Measurements from ENCODE around the gene ECSIT.
"Not testable (repeated sequence)": the region's sequence is repeated elsewhere in the genome, so short reads cannot be mapped to it uniquely, and the experiment has no call there.

Gene ECSIT

DNA sequence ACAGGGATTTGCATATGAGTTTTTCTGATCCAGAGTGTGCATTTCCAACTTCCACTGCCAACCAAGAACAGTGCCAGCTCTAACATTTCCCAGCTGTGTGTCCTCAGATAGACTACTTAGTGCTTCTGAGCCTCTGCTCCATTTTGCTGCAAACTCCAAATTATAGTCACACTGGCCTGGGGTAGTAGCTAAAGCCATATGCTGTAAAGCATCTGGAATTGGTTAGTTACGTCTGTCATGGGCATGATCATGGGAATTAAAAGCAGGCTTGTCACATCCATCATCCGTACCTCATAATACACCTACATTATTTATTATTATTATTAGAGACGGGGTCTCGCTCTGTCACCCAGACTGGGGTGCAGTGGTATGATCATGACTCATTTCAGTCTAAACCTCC is 55.2 kb downstream of the ECSIT start:
- no peak for DNase-seq

DNA sequence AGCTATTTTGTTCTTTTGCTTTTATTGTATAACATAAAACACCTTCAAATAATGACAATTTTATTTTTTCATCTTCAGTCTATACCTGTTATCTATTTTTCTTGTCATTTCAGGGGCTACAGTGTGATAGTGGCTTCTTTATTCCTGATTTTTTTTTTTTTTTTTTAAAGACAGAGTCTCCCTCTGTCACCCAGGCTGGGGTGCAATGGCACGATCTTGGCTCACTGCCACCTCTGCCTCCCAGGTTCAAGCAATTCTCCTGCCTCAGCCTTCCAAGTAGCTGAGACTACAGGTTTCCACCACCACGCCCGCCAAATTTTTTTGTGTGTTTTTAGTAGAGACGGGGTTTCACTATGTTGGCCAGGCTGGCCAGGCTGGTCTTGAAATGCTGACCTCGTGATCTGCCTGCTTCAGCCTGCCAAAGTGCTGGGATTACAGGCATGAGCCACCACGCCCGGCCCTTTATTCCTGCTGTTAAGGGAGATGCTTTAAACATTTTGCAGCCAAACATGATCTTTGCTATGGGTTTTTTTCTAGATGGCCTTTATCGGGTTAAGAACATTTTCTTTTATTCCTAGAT is 60.6 kb downstream of the ECSIT start:
- DNase-seq: not testable (repeated sequence)

DNA sequence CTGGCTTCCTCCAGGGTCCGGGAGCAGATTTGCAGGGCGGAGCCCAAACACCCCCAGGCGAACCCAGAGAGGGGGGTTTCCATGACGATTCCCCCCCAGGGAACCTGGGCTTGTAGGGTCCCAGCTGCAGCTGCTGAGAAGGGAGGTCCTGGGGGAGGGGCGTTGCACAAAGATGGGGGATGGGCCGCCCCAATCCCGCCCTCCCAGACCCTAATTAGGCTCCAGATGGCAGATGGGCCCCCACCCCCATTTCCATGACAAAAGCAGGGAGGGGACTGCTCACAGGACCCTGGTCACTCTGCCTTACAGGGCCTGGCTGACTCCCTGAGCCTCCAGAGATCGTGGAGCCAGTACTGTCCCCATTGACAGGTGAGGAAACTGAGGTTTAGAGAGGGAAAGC is 63.3 kb downstream of the ECSIT start:
- no peak for DNase-seq

DNA sequence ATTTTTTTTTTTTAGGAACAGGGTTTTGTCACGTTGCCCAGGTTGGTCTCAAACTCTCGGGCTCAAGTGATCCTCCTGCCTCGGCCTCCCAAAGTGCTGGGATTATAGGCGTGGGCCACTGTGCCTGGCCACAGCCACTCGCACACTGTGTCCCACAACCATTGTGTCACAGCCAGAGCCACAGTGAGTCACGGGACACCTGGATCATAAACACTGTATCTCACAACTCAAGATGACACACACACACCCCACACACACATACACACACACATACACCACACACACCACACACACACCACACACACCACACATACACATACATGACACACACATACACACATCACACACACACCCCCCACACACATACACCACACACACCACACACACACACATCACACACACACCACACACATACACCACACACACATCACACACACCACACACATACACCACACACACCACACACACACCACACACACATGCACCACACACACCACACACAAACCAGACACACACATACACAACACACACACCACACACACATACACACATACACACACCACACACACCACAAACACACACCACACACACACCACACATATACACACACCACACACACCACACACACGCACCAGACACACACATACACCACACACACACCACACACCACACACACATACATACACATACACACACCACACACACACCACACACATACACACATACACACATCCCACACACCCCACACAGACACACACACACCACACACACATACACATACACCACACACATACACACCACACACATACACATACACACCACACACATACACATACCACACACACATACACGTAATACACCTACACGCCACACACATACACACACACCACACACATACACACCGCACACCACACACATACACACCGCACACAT is 64.3 kb downstream of the ECSIT start:
- DNase-seq: no peak

DNA sequence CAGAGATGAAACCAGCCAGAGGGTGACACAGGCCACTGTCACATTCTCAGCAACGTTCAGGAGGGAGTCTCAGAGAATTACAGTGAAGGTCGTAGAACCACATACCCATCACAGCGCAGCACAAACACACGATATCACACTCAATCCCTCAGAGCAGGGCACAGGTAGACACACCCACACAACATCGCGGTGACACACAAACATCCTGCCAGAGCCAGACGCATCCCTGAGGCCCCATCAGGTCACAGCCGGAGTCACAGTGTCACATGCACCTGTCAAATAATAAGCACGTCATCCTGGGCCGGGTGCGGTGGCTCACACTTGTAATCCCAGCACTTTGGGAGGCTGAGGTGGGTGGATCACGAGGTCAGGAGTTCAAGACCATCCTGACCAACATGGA is 65.5 kb downstream of the ECSIT start:
- no peak for DNase-seq

DNA sequence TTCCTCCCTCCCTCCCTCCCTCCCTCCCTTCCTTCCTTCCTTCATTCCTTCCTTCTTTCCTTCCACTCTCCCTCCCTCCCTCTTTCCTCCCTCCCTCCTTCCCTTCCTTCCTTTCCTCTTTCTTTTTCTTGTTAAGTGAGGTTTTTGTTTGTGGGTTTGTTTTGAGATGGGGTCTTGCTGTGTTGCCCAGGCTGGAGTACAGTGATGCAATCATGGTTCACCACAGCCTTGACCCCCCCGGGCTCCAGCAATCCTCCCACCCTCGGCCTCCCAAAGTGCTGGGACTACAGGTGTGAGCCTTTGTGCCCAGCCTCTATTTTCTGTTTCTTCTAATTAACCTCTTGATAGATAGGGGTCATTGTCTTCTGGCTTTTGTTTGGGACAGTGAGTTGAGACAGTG is 67.5 kb downstream of the ECSIT start:
- DNase-seq: no peak

DNA sequence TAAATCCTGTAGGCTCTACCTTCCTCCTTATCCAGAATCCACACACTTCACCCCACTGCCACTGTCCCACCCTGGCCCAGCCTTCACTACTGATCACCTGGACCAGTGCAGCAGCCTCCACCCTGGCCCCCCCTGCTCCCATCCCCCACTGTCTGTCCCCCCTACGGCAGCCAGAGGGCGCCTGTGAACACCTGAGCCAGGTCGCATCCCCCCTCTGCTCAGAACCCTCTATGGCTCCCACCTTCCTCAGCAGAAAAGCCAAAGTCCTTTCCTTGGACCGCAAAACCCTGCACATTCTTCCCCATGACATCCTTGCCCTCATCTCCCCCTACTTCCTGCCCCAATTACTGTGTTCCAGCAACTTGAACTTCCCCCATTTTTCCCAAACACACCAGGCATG is 68.7 kb downstream of the ECSIT start:
- peak; percentile 43 for DNase-seq

DNA sequence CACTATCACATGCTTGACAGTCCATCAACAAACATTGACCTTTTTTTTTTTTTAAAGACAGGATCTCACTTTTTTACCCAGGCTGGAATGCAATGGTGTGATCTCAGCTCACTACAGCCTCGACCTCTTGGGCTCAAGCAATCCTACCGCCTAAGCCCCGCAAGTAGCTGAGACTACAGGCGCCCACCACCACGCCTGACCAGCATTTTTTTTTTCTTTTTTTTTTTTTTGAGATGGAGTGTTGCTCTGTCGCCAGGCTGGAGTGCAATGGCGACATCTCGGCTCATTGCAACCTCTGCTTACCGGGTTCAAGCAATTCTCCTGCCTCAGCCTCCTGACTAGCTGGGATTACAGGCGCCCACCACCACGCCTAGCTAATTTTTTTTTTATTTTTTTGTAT is 70.0 kb downstream of the ECSIT start:
- not testable (repeated sequence) for DNase-seq

DNA sequence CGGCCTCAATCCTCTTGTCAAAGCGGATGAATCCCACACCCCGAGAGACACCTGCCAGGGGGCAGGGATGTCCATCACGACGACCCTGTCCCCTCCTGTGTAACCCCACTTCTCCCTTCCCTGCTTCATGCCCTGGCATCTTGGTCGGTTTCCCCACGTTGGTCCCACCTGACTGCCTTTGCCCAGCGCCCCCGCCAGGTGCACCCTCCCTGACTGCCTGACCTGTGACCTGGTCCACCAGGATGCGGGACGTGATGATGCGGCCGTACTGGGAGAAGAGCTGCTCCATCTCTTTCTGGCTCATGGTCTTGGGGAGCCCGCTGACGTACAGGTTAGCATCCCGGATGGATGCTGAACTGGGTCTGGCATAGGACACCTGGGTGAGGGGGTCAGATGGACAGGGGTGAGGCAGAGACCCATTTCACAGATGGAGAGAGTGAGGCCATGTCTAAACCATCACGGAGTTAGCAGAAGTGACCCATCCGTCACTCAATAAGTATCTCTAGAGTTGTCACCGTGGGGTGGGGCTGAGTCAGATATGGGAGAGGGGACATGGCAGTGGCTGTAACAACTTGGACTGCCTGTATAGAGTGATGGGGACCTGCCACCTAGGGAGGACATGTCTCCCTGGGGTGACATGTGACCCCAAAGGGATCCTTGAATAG is 70.6 kb downstream of the ECSIT start:
- no peak for DNase-seq

DNA sequence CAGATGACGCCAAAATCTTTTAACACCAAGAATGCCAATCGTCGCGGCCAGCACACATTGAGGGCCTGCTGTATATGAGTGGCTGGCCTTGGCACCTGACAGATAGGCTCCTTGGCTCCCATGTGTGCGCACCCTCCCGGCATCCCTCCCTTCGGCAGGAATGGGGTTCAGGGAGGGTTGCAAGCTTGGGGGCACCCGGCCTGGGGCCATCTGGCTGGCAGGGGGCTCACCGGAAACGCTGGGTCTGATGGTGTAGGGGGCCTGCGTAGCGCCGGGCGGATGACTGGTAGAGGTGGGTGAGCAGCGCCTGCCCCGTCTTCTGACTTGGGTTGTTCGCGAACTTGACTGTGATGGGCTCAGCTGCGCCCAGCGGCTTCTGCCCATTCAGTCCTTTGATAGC is 71.1 kb downstream of the ECSIT start:
- no peak for DNase-seq

DNA sequence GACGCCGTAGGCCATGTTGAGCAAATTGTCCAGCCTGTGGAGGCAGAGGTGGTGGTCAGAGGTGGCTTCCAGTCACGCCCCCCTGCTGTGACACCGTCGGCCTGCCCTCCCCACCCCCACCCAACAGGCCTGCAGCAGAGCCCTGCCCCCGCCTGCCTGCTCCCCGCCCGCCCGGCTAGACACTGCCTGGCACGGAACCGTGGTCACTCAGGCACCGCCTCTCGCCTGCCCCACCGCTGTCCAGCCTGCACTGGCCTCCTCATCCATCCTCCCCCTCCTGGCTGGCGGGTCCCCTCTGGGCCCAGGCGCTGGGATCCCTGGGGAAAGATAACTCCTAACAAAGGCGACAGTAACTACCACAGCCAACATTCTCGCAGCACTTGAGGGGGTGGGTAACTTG is 71.8 kb downstream of the ECSIT start:
- peak; percentile 51 for DNase-seq

DNA sequence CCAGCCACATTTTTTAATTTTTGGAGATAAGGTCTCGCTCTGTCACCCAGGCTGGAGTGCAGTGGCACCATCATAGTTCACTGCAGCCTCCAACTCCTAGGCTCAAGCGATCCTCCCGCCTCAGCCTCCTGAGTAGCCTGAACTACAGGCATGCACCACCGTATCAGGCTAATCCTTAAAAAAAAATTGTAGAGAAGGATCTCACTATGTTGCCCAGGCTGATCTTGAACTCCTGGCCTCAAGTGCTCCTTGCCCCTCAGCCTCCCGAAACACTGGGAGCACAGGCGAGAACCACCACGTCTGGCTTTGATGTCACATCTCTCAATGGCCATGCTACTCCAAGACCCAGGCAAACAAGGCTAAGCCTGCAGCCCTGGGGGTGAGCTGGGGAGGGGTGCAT is 72.3 kb downstream of the ECSIT start:
- no peak for DNase-seq
